Keratinocyte (primary cell): ENCODE data around the gene MUC21. TPM values are rescaled to one million over a fixed set of nuclear protein-coding genes. Genes with fewer than 3 reads are reported as not detected.

Source experiments
- DNase-seq: peaks from one replicate; pipeline ENCODE4 v3.0.0-alpha.2; 2011; ENCODE audit warnings: low read depth, missing footprints, low spot score
- FAIRE-seq: peaks from 2 replicates; lab custom pipeline; 2011; peaks lifted over from hg19 to GRCh38; lab: Jason Lieb, UNC
- H2AFZ ChIP-seq: 2 replicates; pipeline ENCODE4 v1.6.0; 2012; ENCODE audit warnings: low read length, control low read depth, inconsistent platforms; ENCODE audit not compliant: control insufficient read depth
- H3K27ac ChIP-seq: 2 replicates; pipeline ENCODE4 v1.5.1; 2011; ENCODE audit warnings: low read length; ENCODE audit not compliant: control insufficient read depth, insufficient read depth
- H3K27me3 ChIP-seq: 3 replicates; pipeline ENCODE4 v1.6.0; 2011; ENCODE audit warnings: low read length; ENCODE audit not compliant: control insufficient read depth, insufficient read depth; ENCODE audit errors: extremely low read depth
- H3K36me3 ChIP-seq, 2 experiments: 2 replicates in 1 of 2; 3 replicates in 1 of 2; pipeline ENCODE4 v1.5.1; 2011; ENCODE audit warnings: low read length in 2 of 2, mild to moderate bottlenecking in 1 of 2; ENCODE audit not compliant: control insufficient read depth in 2 of 2, insufficient read depth in 2 of 2; ENCODE audit errors: extremely low read depth in 1 of 2
- H3K4me1 ChIP-seq: 3 replicates; pipeline ENCODE4 v1.5.1; 2011; ENCODE audit warnings: low read length; ENCODE audit not compliant: control insufficient read depth, insufficient read depth; ENCODE audit errors: extremely low read depth
- H3K4me2 ChIP-seq: 3 replicates; pipeline ENCODE4 v1.6.0; 2011; ENCODE audit warnings: low read depth, low read length; ENCODE audit not compliant: control insufficient read depth, insufficient read depth; ENCODE audit errors: extremely low read depth
- H3K4me3 ChIP-seq, 3 experiments: fragments of 200-600 bp in 1 of 3; sonication (generic) in 1 of 3; 2 replicates in 2 of 3; 3 replicates in 1 of 3; pipeline ENCODE4 v1.5.1; 2011 to 2016; ENCODE audit warnings: low read length in 3 of 3, mild to moderate bottlenecking in 3 of 3, control low read depth in 2 of 3, inconsistent platforms in 1 of 3, low read depth in 1 of 3, mixed read lengths in 1 of 3, mixed run types in 1 of 3, moderate library complexity in 1 of 3; ENCODE audit not compliant: control insufficient read depth in 2 of 3, insufficient read depth in 2 of 3; ENCODE audit errors: extremely low read depth in 1 of 3
- H3K79me2 ChIP-seq: 2 replicates; pipeline ENCODE4 v1.6.0; 2012; ENCODE audit warnings: low read length; ENCODE audit not compliant: control insufficient read depth, insufficient read depth
- H3K9ac ChIP-seq: 3 replicates; pipeline ENCODE4 v1.6.0; 2011; ENCODE audit warnings: low read length; ENCODE audit not compliant: control insufficient read depth, insufficient read depth; ENCODE audit errors: extremely low read depth
- H3K9me1 ChIP-seq: 3 replicates; pipeline ENCODE4 v1.6.0; 2011; ENCODE audit warnings: low read length; ENCODE audit not compliant: control insufficient read depth, insufficient read depth; ENCODE audit errors: extremely low read depth
- H3K9me3 ChIP-seq: 2 replicates; pipeline ENCODE4 v1.5.1; 2012; ENCODE audit warnings: low read depth, low read length; ENCODE audit not compliant: control insufficient read depth
- H4K20me1 ChIP-seq: 3 replicates; pipeline ENCODE4 v1.6.0; 2011; ENCODE audit warnings: low read length; ENCODE audit not compliant: control insufficient read depth, insufficient read depth; ENCODE audit errors: extremely low read depth
- EZH2 ChIP-seq: IDR thresholded peaks from one replicate; pipeline ENCODE4 v1.6.1; 2012; ENCODE audit warnings: inconsistent platforms, mild to moderate bottlenecking, low read length, moderate library complexity
- dilution Hi-C: fragments of 300-500 bp; cut with MboI; formaldehyde crosslinking; loops from one replicate; pipeline ENCODE4 v1.7.0; 2020; ENCODE audit warnings: low sequenced_read_pairs; ENCODE audit not compliant: extremely low pct_ligation_motif_present
- polyA plus RNA-seq, 5 experiments: library from polyadenylated mRNA; depleted of rRNA in 3 of 5; stranded (reverse) in 3 of 5; stranded (forward) in 1 of 5; unstranded in 1 of 5; fragments of >200 nt; gene quantifications; 1 replicate in 1 of 5; 2 replicates in 3 of 5; 3 replicates in 1 of 5; pipeline versions ENCODE4 v1.2.1 to v1.2.3, GENCODE V29; 2011 to 2012; ENCODE audit warnings: missing spikeins in 2 of 5, low read depth in 1 of 5, low replicate concordance in 1 of 5
- TF ChIP-seq, protein P1 (sequence below), 3 experiments: IDR thresholded peaks in 1 of 3; conservative IDR thresholded peaks in 1 of 3; optimal IDR thresholded peaks in 1 of 3; 2 replicates in 2 of 3; 3 replicates in 1 of 3; pipeline versions ENCODE3 to v1.5.1; 2011; ENCODE audit warnings: low read length in 3 of 3, mild to moderate bottlenecking in 3 of 3, moderate library complexity in 2 of 3, control low read depth in 1 of 3, inconsistent platforms in 1 of 3; ENCODE audit not compliant: insufficient read depth in 2 of 3; ENCODE audit errors: extremely low read depth in 1 of 3

MUC21 gene
- polyA plus RNA-seq, 1 donor (not counting 4 experiments of a cell fraction or from before 2014, with no cell fraction given) = not detected

DNA sequence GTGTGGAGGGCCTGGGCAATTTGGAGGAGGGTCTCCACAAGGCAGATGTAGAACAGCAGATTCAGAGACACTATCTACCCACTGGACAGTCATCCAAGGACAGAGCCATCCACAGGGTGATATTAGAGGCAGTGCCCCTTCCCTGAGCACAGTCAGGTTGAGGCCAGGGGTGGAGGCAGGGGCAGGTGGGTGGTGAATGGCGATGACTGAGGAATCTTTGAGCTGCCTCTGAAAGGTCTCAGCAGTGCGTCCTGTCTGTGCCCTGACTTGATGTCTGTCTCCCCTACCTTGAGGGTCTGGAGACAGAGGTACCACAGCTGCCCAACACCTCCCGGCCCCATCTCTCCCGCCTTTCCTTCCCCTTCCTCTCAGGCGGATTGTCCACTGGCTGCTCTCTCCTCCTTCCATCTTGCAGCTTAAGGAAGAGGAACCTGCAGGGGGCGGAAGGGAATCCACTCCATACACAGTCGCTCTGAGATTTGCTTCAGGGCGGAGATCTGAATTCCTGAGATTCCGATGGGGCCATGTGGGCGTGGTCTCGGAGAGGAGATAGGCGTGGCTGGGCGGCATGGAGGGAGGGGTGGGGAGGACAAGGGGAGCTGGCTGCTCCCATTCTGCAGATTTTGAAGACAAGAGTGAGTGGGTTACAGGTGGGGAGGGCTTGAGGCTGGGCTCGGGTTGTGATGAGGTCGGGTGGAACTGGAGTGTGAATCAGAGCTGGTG, 41.0 kb upstream of the MUC21 start:
- FAIRE-seq = peak; percentile 77
- Histone ChIP-seq H3K79me2 (no peaks in the 10 kb centered on the region), H3K27ac (no peak overlapping the region), H3K4me2 (peak overlapping the region; percentile 42), H3K9ac (no peak overlapping the region), H3K27me3 (peaks cover 4% of the 10 kb centered on the region), H3K36me3 (no peaks in the 10 kb centered on the region), H3K9me3 (no peaks in the 10 kb centered on the region), H3K9me1 (no peaks in the 10 kb centered on the region), H3K4me1 (peaks cover 11% of the 10 kb centered on the region), H4K20me1 (no peaks in the 10 kb centered on the region), H3K4me3 (no peak overlapping the region), H2AFZ (peak overlapping the region; percentile 92)
- dilution Hi-C loops = loop anchor here (25.0 kb wide), 1 partner anchor 120 kb away; no protein-coding TSS in a partner anchor
- DNase-seq = peak; percentile 56
- TF ChIP-seq, protein P1, sequence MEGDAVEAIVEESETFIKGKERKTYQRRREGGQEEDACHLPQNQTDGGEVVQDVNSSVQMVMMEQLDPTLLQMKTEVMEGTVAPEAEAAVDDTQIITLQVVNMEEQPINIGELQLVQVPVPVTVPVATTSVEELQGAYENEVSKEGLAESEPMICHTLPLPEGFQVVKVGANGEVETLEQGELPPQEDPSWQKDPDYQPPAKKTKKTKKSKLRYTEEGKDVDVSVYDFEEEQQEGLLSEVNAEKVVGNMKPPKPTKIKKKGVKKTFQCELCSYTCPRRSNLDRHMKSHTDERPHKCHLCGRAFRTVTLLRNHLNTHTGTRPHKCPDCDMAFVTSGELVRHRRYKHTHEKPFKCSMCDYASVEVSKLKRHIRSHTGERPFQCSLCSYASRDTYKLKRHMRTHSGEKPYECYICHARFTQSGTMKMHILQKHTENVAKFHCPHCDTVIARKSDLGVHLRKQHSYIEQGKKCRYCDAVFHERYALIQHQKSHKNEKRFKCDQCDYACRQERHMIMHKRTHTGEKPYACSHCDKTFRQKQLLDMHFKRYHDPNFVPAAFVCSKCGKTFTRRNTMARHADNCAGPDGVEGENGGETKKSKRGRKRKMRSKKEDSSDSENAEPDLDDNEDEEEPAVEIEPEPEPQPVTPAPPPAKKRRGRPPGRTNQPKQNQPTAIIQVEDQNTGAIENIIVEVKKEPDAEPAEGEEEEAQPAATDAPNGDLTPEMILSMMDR (optimal IDR thresholded peaks at IDR 0.05 in 1 of 3, IDR thresholded peaks at IDR 0.05 in 1 of 3, conservative IDR thresholded peaks at IDR 0.05 in 1 of 3; ENCODE audit: extremely low read depth in 1 of 3, insufficient read depth in 2 of 3, low read length in 3 of 3) = peak; percentile 59 to 83 (median 64)
- no peak for TF ChIP-seq EZH2

DNA sequence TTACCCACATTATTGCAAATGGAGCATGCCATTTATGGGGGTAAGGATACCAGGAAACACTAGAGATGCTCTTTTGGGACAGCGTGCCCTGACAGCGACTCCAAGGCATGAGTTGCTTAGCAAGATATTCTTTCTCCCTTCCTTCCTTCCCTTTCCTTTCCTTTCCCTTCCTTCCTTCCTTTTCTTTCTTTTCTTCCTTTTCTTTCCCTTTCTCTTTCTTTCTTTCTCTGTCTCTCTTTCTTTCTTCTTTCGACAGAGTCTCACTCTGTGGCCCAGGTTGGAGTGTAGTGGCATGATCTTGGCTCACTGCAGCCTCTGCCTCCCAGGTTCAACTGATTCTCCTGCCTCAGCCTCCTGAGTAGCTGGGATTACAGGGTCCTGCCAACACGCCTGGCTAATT, 39.5 kb upstream of the MUC21 start:
- H3K9ac ChIP-seq = no peak overlapping the region
- TF ChIP-seq EZH2 = no peak
- TF ChIP-seq, protein P1 (optimal IDR thresholded peaks at IDR 0.05 in 1 of 3, IDR thresholded peaks at IDR 0.05 in 1 of 3, conservative IDR thresholded peaks at IDR 0.05 in 1 of 3; ENCODE audit: extremely low read depth in 1 of 3, insufficient read depth in 2 of 3, low read length in 3 of 3) = no peak
- H3K79me2 ChIP-seq = no peaks in the 10 kb centered on the region
- H3K27ac ChIP-seq = no peak overlapping the region
- no peak overlapping the region for H2AFZ ChIP-seq
- H3K4me2 ChIP-seq = no peak overlapping the region
- no peaks in the 10 kb centered on the region for H3K9me1 ChIP-seq
- peaks cover 7% of the 10 kb centered on the region for H3K27me3 ChIP-seq
- DNase-seq (no peak), FAIRE-seq (no peak)
- no peaks in the 10 kb centered on the region for H3K9me3 ChIP-seq
- no peaks in the 10 kb centered on the region for H4K20me1 ChIP-seq
- H3K4me3 ChIP-seq = no peak overlapping the region
- H3K36me3 ChIP-seq = no peaks in the 10 kb centered on the region
- peaks cover 11% of the 10 kb centered on the region for H3K4me1 ChIP-seq
- dilution Hi-C loops = loop anchor here (25.0 kb wide), 1 partner anchor 118 kb away; no protein-coding TSS in a partner anchor
